OCI-M1 (cell line): ENCODE measurements around the gene VWC2.

Source experiments
- DNase-seq: peaks from one replicate; lab custom pipeline; 2025; lab: John Stamatoyannopoulos, UW

VWC2 gene

DNA sequence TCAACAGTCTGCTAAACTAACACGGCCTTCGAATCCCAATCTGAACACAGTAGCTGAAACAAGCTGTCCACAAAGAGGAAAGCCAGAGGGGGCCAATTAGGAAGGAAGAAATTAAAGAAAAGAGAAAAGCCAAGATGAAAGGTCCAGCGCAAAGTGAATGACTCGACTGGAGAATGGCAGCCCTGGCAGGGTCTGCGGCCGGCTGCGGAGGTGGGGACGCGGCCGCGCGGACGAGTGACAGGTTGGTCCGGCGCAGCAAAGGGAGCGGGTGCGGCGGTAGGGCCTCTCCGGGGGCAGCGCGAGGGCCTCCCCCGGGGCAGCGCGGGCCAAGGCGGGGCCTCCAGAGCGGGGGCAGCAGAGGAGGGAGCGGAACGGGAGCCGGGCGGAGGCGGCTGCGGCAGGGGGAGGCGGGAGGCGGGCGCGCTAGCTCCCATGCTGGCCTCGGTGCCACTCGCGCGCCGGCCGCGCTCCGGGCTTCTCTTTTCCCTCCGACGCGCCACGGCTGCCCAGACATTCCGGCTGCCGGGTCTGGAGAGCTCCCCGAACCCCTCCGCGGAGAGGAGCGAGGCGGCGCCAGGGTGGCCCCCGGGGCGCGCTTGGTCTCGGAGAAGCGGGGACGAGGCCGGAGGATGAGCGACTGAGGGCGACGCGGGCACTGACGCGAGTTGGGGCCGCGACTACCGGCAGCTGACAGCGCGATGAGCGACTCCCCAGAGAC is at the start of gene VWC2:
VWC2 (plus strand) TSS at position 421 of the 718 bp plus-strand sequence. CDS start 1,798 bp downstream, outside the sequence.
- DNase-seq = no peak

DNA sequence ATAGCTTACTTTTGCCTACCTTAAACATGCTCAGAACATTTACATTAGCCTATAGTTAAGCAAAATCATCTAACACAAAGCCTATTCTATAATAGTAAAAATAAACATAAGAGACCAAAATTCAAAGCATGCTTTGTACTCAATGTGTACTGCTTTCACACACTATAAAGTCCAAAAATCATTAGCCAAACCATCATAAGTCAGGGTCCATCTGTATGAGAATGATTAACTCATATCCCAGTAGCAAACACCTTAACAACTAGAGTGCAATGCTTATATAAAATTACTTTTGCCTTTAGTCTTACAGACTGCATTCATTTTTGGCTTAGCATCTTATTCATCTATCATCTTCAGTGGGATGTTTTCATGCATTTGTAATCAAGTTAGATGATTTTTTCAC is 49.4 kb upstream of the VWC2 start:
- no peak for DNase-seq

- no peak for DNase-seq
These were observed 41.6 kb upstream of the VWC2 start for GRCh38 chr7:49731836-49732235.

DNA sequence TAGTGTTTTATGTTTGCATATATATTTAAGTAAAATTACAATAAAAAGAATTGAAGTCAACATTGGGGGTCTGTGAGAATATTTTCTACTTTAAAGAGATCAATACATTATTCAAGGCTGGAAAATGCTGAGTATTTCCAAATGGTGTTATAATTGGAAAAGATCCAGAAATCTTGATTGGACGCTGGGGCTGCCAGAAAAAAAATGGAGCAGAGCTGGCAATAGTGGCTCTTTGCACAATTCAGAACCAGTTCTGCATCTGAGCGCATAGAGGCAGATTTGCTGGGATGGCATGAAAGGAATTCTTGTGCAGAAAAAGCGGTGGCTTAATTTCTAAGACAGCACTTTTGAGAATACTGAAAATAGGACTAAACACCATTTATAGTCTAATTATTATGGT is 10.8 kb upstream of the VWC2 start:
- no peak for DNase-seq

- DNase-seq = no peak
These were observed 9.6 kb upstream of the VWC2 start for GRCh38 chr7:49763791-49764190.

DNA sequence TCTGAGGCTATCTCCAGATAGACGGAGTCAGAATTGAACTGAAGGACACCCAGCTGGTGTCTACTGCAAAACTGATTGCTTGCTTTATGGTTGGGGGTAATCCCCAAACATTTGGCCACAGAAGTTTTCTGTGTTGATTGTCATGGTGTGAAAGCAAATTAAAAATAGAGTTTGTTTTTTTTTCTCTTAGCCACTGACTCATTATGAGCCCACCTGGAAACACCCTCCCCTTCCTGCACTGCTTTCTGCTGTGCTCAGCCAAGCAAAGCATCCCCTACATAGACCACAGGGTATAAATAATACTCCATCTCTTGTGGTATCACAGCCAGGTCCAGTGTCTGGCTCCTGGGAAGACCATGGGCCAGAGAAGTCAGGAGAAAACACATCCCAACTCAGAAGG is 6.5 kb upstream of the VWC2 start:
- DNase-seq = no peak

DNA sequence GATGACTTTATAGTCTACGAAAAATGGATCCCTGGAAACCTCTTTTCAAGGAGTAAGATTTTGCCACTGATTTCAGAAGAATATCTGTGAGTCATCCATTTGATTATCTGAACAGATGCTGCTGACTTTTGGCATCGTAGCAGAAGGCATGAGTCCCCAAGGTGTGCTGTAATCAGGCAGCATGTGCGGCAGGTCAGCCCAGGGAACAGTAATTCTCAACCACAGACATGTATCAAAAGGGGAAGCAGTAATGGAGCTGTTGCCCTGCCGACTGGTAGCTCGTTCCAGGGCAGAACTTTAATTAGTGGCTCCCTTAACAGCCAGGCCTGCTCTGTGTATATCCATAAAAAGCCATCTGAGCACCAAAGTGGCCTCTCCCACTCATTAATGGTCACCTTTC is 5.7 kb upstream of the VWC2 start:
- DNase-seq = no peak

- DNase-seq = no peak
These were observed 5.2 kb upstream of the VWC2 start for GRCh38 chr7:49768254-49768653.

DNA sequence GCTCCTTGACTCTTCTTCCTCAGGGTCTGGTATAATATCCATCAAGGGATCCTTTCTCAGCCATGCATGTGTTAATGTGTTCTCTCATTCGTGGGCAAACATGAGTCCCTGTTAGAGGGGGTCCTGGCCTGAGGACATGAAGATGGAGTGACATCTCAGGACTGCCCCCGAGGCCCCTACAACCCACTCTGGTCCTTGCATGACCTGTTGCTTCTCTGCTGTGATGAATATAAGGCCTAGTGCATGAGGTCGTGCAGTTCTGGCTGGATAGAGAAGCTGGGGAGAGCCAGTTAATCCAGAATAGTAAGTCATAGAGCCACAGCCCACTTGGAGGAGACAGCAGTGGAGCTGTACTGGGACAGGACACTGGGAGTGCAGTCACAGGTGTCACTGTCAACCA is 4.6 kb upstream of the VWC2 start:
- DNase-seq = no peak

- DNase-seq = no peak
These were observed 4.1 kb upstream of the VWC2 start for GRCh38 chr7:49769285-49769857.

DNA sequence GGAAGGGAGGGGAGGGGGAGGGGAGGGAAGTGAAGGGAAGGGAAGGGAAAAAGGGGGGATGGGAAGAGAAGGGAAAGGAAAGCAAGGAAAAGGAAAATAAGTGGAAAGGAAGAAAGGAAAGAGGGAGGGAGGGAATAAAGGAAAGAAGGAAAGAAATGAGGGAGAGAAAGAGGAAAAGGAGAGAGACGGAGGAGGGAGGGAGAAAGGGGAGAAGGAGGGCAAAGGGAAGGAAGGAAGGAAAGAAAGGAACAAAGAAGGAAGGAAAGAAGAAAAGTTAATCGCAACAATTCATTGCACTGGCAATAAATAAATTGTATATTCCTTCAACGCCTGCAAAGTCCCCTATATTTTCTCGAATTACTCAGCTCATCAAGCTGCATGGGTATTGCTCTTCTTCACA is 2.6 kb upstream of the VWC2 start:
- no peak for DNase-seq

GRCh38 chr7:49771427-49772176 is 1.8 kb upstream of the VWC2 start:
- no peak for DNase-seq

GRCh38 chr7:49772916-49773217 is 571 bp upstream of the VWC2 start:
- DNase-seq = no peak

GRCh38 chr7:49773936-49774458 is 559 bp downstream of the VWC2 start:
- DNase-seq = no peak

DNA sequence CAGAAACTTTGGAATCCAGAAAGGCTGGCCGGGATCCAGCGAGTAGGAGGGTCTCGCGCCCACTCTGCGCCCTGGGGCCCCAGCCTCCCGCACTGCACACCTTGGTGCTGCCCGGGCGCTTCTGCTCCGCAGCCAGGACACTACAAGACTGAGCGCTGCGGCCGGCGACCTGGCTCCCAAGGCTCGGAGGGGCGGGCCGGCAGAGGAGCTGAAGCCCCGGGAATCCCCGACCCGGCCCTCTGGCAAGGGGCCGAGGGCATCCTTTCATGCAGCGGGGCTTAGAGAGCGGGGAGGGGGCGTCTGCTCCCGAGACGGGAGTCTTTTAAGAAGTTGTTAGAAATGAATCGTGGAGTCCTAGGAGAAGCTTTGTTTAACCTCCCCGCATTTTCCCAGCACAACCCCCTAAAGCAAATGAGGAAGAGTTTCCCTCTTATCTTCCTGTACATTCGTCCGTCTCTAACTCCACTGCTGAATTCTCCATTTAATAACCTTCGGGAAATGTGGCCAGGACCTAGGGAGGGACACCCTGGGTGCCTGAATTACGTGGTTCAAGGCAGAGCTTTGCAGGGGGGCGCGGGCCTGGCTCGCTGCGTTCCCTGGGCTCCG is 1.1 kb downstream of the VWC2 start:
- DNase-seq = no peak

DNA sequence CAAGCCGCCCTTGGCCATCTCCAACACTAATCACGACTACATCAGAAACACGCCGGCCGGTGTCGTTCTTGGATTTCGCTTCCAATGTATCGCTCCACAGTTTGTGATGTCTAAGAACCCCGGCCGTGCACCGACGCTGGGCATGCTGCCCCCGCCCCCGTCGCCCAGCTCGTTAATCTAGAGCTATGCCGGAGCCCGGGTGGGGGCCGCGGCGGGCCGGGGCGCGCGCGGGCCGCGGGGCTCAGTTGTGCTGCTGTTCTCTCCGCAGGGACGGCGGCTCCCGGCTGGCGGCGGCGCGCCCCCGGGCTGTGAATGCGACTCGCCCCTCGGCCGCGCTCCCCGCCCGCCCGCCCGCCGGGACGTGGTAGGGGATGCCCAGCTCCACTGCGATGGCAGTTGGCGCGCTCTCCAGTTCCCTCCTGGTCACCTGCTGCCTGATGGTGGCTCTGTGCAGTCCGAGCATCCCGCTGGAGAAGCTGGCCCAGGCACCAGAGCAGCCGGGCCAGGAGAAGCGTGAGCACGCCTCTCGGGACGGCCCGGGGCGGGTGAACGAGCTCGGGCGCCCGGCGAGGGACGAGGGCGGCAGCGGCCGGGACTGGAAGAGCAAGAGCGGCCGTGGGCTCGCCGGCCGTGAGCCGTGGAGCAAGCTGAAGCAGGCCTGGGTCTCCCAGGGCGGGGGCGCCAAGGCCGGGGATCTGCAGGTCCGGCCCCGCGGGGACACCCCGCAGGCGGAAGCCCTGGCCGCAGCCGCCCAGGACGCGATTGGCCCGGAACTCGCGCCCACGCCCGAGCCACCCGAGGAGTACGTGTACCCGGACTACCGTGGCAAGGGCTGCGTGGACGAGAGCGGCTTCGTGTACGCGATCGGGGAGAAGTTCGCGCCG is 1.9 kb downstream of the VWC2 start:
- DNase-seq = no peak

DNA sequence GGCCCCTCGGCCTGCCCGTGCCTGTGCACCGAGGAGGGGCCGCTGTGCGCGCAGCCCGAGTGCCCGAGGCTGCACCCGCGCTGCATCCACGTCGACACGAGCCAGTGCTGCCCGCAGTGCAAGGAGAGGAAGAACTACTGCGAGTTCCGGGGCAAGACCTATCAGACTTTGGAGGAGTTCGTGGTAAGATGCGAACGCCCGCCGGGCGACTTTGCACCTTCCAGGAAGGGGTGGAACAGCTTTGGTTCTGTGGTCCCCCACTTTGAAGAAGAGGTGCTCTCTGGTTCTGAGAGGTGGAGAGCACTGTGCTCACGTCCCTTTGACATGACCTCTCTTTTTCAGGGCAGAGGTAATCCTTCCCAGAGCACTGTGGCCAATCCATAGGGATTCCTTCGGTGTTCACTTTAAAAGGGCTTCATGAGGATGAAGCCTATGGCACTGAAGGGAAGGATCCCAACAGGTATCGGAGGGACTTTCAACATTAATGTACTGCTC is 2.6 kb downstream of the VWC2 start:
- DNase-seq = no peak

DNA sequence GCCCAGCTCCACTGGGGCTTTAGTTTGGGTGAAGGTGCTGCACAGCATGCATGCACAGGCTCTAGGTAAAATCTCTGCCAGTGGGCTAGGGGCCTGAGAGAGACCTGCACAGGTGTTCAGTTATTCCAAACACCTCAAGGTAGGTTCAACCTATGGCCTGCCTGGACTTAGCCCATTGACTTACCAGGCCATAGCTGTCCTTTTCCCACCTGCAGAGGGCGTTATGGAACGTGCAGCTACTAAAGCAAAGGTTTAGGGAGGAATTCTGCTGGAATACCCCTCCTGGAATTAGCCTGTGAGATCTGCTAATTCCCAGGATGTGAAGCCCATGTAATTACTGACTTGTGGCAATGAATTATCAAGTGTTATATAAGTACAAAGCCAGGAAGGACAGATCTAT is 3.6 kb downstream of the VWC2 start:
- DNase-seq = no peak

DNA sequence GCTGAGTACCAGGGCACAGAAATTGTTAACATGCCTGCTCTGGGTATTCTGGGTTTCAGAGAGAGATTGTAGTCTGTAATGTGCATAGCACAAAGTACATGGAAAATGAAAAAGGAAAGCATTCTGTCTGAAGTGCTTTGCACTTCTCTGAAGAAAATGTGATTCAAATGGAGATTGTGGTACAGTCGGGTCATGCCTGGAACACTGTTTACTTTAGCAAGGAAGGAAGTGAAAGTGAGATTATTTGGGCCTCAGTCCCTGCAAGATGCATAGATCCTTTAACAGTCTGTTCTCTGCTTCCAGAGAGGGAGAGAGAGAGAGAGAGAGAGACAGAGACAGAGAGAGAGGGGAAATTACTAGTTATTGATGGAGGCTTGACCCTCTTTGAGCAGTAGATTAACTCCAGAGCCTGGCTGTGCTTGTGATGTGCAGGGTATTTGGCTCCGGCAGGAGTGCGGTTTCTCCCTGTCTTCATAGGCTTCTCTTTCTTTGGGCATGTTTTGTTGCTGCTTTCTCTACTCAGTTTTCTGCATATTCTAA is 5.4 kb downstream of the VWC2 start:
- no peak for DNase-seq

GRCh38 chr7:49780953-49781352 is 7.5 kb downstream of the VWC2 start:
- no peak for DNase-seq

GRCh38 chr7:49781996-49782395 is 8.6 kb downstream of the VWC2 start:
- DNase-seq = no peak
